Chondrocyte (in vitro differentiated cells): Measurements from ENCODE around the gene DIAPH2. TPM values are rescaled to one million over a fixed set of nuclear protein-coding genes. Genes with fewer than 3 reads are reported as not detected.

Experiments used
- DNase-seq: peaks from one replicate; pipeline ENCODE4 v3.0.0; 2021; ENCODE audit warnings: mixed read lengths, low spot score
- H3K27ac Mint-ChIP-seq: one replicate; pipeline ENCODE4 v1.8.0; 2021; ENCODE audit warnings: mild to moderate bottlenecking, moderate library complexity, mixed read lengths; ENCODE audit not compliant: unreplicated experiment
- H3K27me3 Mint-ChIP-seq: 2 replicates; pipeline ENCODE4 v1.8.0; 2021; ENCODE audit warnings: low read depth, mixed read lengths
- H3K36me3 Mint-ChIP-seq: 2 replicates; pipeline ENCODE4 v1.8.0; 2021; ENCODE audit warnings: low read depth, mixed read lengths
- H3K4me1 Mint-ChIP-seq: 2 replicates; pipeline ENCODE4 v1.8.0; 2021; ENCODE audit warnings: low read depth, mild to moderate bottlenecking, mixed read lengths
- H3K4me3 Mint-ChIP-seq: one replicate; pipeline ENCODE4 v1.8.0; 2021; ENCODE audit warnings: mild to moderate bottlenecking, moderate library complexity, mixed read lengths; ENCODE audit not compliant: unreplicated experiment
- H3K9me3 Mint-ChIP-seq: 2 replicates; pipeline ENCODE4 v1.8.0; 2021; ENCODE audit warnings: low read depth, mixed read lengths
- CTCF ChIP-seq: fragments of 200-600 bp; sonication (generic); IDR thresholded peaks from 2 replicates; pipeline ENCODE4 v1.5.0; 2021; ENCODE audit warnings: antibody characterized with exemption, mild to moderate bottlenecking, moderate library complexity
- total RNA-seq: library from RNA; stranded (reverse); gene quantifications from 3 replicates; pipeline ENCODE4 v1.2.1, GENCODE V29; 2021

DIAPH2 gene
- total RNA-seq, 1 donor from 2014 or later, result 14.5 TPM

- Mint-ChIP-seq H3K4me3 (no peak overlapping the region), H3K36me3 (no peaks in the 10 kb centered on the region), H3K4me1 (peaks cover 7% of the 10 kb centered on the region), H3K9me3 (no peaks in the 10 kb centered on the region), H3K27me3 (peaks cover 4% of the 10 kb centered on the region), H3K27ac (no peak overlapping the region)
- no peak for DNase-seq
- TF ChIP-seq CTCF, result no peak
These were observed 949.2 kb downstream of the DIAPH2 start for GRCh38 chrX:97633798-97634197.

GRCh38 chrX:97636473-97637140 lies 952.0 kb downstream of the DIAPH2 start:
- Mint-ChIP-seq H3K9me3 (no peaks in the 10 kb centered on the region), H3K4me3 (no peak overlapping the region), H3K4me1 (no peaks in the 10 kb centered on the region), H3K36me3 (no peaks in the 10 kb centered on the region), H3K27me3 (peaks cover 5% of the 10 kb centered on the region), H3K27ac (no peak overlapping the region)
- DNase-seq, result no peak
- no peak for TF ChIP-seq CTCF

GRCh38 chrX:97637289-97637688 lies 952.6 kb downstream of the DIAPH2 start:
- Mint-ChIP-seq H3K4me1 (no peaks in the 10 kb centered on the region), H3K36me3 (no peaks in the 10 kb centered on the region), H3K4me3 (no peak overlapping the region), H3K9me3 (no peaks in the 10 kb centered on the region), H3K27me3 (peaks cover 5% of the 10 kb centered on the region), H3K27ac (no peak overlapping the region)
- DNase-seq, result no peak
- TF ChIP-seq CTCF, result no peak

- H3K4me3 Mint-ChIP-seq, result no peak overlapping the region
- no peak overlapping the region for H3K27ac Mint-ChIP-seq
- peaks cover 5% of the 10 kb centered on the region for H3K27me3 Mint-ChIP-seq
These were observed 954.0 kb downstream of the DIAPH2 start for GRCh38 chrX:97638621-97639020.

GRCh38 chrX:97639526-97639925 lies 954.9 kb downstream of the DIAPH2 start:
- no peak for TF ChIP-seq CTCF
- Mint-ChIP-seq H3K27me3 (peaks cover 5% of the 10 kb centered on the region), H3K36me3 (no peaks in the 10 kb centered on the region), H3K9me3 (peaks cover 7% of the 10 kb centered on the region), H3K4me3 (no peak overlapping the region), H3K4me1 (no peaks in the 10 kb centered on the region), H3K27ac (no peak overlapping the region)
- DNase-seq, result no peak

More at GRCh38 chrX:97638621-97639020, 954.0 kb downstream of the DIAPH2 start:
- TF ChIP-seq CTCF, result no peak
- Mint-ChIP-seq H3K9me3 (peaks cover 7% of the 10 kb centered on the region), H3K4me1 (no peaks in the 10 kb centered on the region), H3K36me3 (no peaks in the 10 kb centered on the region)
- no peak for DNase-seq

Other genes starting within 250 kb of the DIAPH2 start
- gene RPA4, start 199.1 kb downstream of the DIAPH2 start, total RNA-seq, result 0.12 to 0.34 TPM (median 0.28 TPM) in 3 replicates